Thyroid gland (tissue), 4 donors: Measurements from ENCODE around the gene TNNT2.

Experiments used
- CTCF ChIP-seq, 6 experiments: fragments of 200-600 bp in 3 of 6; fragments of 450-650 bp in 3 of 6; sonication (generic) in 3 of 6; IDR thresholded peaks; one replicate each; pipeline ENCODE4 v1.5.1; 2016 to 2019; ENCODE audit warnings: antibody characterized with exemption in 6 of 6, mild to moderate bottlenecking in 2 of 6, inconsistent platforms in 1 of 6, moderate library complexity in 1 of 6
- POLR2A ChIP-seq, 2 donors: fragments of 450-650 bp; IDR thresholded peaks; one replicate each; pipeline ENCODE4 v1.6.1; 2017; ENCODE audit warnings: antibody characterized with exemption in 2 of 2, mild to moderate bottlenecking in 2 of 2, moderate library complexity in 1 of 2

- no peak for TF ChIP-seq CTCF (IDR thresholded peaks at IDR 0.05)
- no peak for TF ChIP-seq POLR2A (IDR thresholded peaks at IDR 0.05)
Observed at GRCh38 chr1:201357211-201357610, 20.3 kb downstream of the TNNT2 start.
